HCEC 1CT (cell line): ENCODE data around the gene COG2.
"Not testable (repeated sequence)": the region's sequence is repeated elsewhere in the genome, so short reads cannot be mapped to it uniquely, and the experiment has no call there.

ENCODE experiments used
- DNase-seq: peaks from one replicate; pipeline ENCODE4 v3.0.0-alpha.2; 2017

COG2 gene

GRCh38 chr1:230679192-230679591, 36.9 kb downstream of the COG2 start:
- no peak for DNase-seq

- no peak for DNase-seq
Measured at GRCh38 chr1:230679825-230680224, 37.5 kb downstream of the COG2 start.

- no peak for DNase-seq
Measured at GRCh38 chr1:230680300-230681025, 38.2 kb downstream of the COG2 start.

- peak; percentile 64 for DNase-seq
Measured at GRCh38 chr1:230681599-230681998, 39.3 kb downstream of the COG2 start.

- DNase-seq: no peak
Measured at GRCh38 chr1:230682274-230682673, 40.0 kb downstream of the COG2 start.

GRCh38 chr1:230682882-230683610, 40.8 kb downstream of the COG2 start:
- DNase-seq: peak; percentile 80

GRCh38 chr1:230684146-230684545, 41.9 kb downstream of the COG2 start:
- DNase-seq: no peak

GRCh38 chr1:230684998-230685397, 42.7 kb downstream of the COG2 start:
- no peak for DNase-seq

GRCh38 chr1:230686747-230687146, 44.5 kb downstream of the COG2 start:
- no peak for DNase-seq

- DNase-seq: no peak
Measured at GRCh38 chr1:230690101-230690500, 47.8 kb downstream of the COG2 start.

GRCh38 chr1:230691615-230692014, 49.3 kb downstream of the COG2 start:
- no peak for DNase-seq

- DNase-seq: no peak
Measured at GRCh38 chr1:230693221-230693620, 50.9 kb downstream of the COG2 start.

- DNase-seq: no peak
Measured at GRCh38 chr1:230693777-230694176, 51.5 kb downstream of the COG2 start.

GRCh38 chr1:230694464-230694863, 52.2 kb downstream of the COG2 start:
- no peak for DNase-seq

- DNase-seq: no peak
Measured at GRCh38 chr1:230694991-230695390, 52.7 kb downstream of the COG2 start.

- DNase-seq: no peak
Measured at GRCh38 chr1:230696218-230696617, 53.9 kb downstream of the COG2 start.

GRCh38 chr1:230696722-230697437, 54.6 kb downstream of the COG2 start:
- DNase-seq: peak; percentile 13

GRCh38 chr1:230698130-230698529, 55.8 kb downstream of the COG2 start:
- no peak for DNase-seq

- DNase-seq: not testable (repeated sequence)
Measured at GRCh38 chr1:230698964-230699363, 56.7 kb downstream of the COG2 start.

GRCh38 chr1:230699716-230700115, 57.4 kb downstream of the COG2 start:
- no peak for DNase-seq

- DNase-seq: no peak
Measured at GRCh38 chr1:230700132-230700531, 57.9 kb downstream of the COG2 start.

GRCh38 chr1:230701434-230701833, 59.2 kb downstream of the COG2 start:
- no peak for DNase-seq

GRCh38 chr1:230701895-230702768, 59.9 kb downstream of the COG2 start:
- no peak for DNase-seq
